Endodermal cell (in vitro differentiated cells): ENCODE results near the gene LTF. TPM values are rescaled to one million over a fixed set of nuclear protein-coding genes. Genes with fewer than 3 reads are reported as not detected.

Experiments
- DNase-seq: peaks from one replicate; pipeline ENCODE4 v3.0.0-alpha.2; 2017
- H3K27ac ChIP-seq: 2 replicates; pipeline ENCODE4 v1.5.1; 2013; ENCODE audit warnings: mild to moderate bottlenecking, low read depth, low read length, moderate library complexity
- H3K27me3 ChIP-seq: 2 replicates; pipeline ENCODE4 v1.6.1; 2013; ENCODE audit warnings: mild to moderate bottlenecking, low read length, moderate library complexity; ENCODE audit not compliant: insufficient read depth, control insufficient read depth, poor library complexity, severe bottlenecking
- H3K36me3 ChIP-seq: 2 replicates; pipeline ENCODE4 v1.7.0; 2013; ENCODE audit warnings: mild to moderate bottlenecking, low read length, moderate library complexity; ENCODE audit not compliant: control insufficient read depth, insufficient read depth
- H3K4me1 ChIP-seq: one replicate; pipeline ENCODE4 v1.7.0; 2013; ENCODE audit warnings: low read length; ENCODE audit not compliant: control insufficient read depth, insufficient read depth
- H3K4me3 ChIP-seq: 2 replicates; pipeline ENCODE4 v1.5.1; 2013; ENCODE audit warnings: mild to moderate bottlenecking, low read length, moderate library complexity
- H3K9ac ChIP-seq: 2 replicates; pipeline ENCODE4 v1.6.1; 2013; ENCODE audit warnings: mild to moderate bottlenecking, low read length, moderate library complexity; ENCODE audit not compliant: poor library complexity, severe bottlenecking; ENCODE audit errors: extremely low read depth
- H3K9me3 ChIP-seq: 2 replicates; pipeline ENCODE4 v1.6.1; 2013; ENCODE audit warnings: mild to moderate bottlenecking, low read length, moderate library complexity; ENCODE audit not compliant: control insufficient read depth
- H3K27ac Mint-ChIP-seq: 2 replicates; pipeline ENCODE4 v1.8.0; 2020; ENCODE audit warnings: mixed read lengths
- H3K27me3 Mint-ChIP-seq: 2 replicates; pipeline ENCODE4 v1.8.0; 2021; ENCODE audit warnings: mild to moderate bottlenecking, mixed read lengths; ENCODE audit not compliant: insufficient read depth
- H3K36me3 Mint-ChIP-seq: 2 replicates; pipeline ENCODE4 v1.8.0; 2020; ENCODE audit warnings: low read depth, mixed read lengths
- H3K4me1 Mint-ChIP-seq: 2 replicates; pipeline ENCODE4 v1.8.0; 2020; ENCODE audit warnings: mixed read lengths
- H3K4me3 Mint-ChIP-seq: 2 replicates; pipeline ENCODE4 v1.8.0; 2020; ENCODE audit warnings: mild to moderate bottlenecking, moderate library complexity, mixed read lengths
- H3K9me3 Mint-ChIP-seq: 2 replicates; pipeline ENCODE4 v1.8.0; 2020; ENCODE audit warnings: mild to moderate bottlenecking, mixed read lengths
- WGBS, 2 experiments: methylation state at CpG; one replicate each; pipeline versions ENCODE4 v1.1.5 to v1.1.7; 2013; ENCODE audit warnings: missing lambda C conversion rate in 2 of 2, mixed read lengths in 1 of 2; ENCODE audit not compliant: insufficient coverage in 1 of 2, insufficient read length in 1 of 2; 5-methylcytosine and 5-hydroxymethylcytosine counted together
- total RNA-seq, 2 donors: library from RNA; stranded (reverse); fragmentation: NEBNext Ultra II Directional in 1 of 2; extraction: Animal tissue kit (Norgen Biotek cat#: 25700) in 1 of 2; gene quantifications; 2 replicates in 1 of 2; 3 replicates in 1 of 2; pipeline ENCODE4 v1.2.1, GENCODE V29; 2021
- TF ChIP-seq, protein P1 (sequence below): fragments of 200-600 bp; sonication (generic); conservative IDR thresholded peaks from 2 replicates; pipeline ENCODE4 v1.5.0; 2021; ENCODE audit warnings: antibody characterized with exemption, mild to moderate bottlenecking

Gene LTF
- total RNA-seq, 2 donors from 2014 or later, result 0.24 to 0.31 TPM

DNA sequence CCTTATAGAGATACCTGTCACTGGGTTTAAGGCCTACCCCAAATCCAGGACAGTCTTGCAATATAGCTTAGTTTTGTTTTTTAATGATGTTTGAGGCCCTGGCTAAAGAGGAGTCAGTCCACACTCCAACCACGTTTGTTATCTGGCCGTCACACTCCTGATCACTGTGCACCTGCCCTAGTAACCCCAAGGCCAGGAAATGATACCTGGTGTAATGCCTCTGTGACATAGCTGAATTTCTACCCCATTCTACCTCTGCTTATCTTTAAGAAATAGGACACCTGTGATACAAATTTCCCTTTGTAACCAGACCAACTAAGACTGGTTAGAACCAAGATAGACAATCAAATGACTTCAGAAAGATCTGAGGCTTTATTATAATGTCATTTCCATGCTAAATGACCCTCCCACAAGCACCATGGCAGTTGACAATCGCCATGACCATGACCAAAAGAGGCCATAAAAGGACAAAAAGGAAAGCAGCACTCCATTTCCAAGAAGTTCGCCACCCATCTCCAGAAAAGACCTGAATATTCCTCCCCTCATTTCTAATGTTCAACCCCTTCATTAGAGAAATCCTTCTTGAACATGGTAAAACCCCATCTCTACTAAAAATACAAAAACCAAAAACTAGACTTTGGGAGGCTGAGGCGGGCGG lies 28.3 kb upstream of the LTF start:
- H3K27ac ChIP-seq, result no peak overlapping the region
- TF ChIP-seq, protein P1, sequence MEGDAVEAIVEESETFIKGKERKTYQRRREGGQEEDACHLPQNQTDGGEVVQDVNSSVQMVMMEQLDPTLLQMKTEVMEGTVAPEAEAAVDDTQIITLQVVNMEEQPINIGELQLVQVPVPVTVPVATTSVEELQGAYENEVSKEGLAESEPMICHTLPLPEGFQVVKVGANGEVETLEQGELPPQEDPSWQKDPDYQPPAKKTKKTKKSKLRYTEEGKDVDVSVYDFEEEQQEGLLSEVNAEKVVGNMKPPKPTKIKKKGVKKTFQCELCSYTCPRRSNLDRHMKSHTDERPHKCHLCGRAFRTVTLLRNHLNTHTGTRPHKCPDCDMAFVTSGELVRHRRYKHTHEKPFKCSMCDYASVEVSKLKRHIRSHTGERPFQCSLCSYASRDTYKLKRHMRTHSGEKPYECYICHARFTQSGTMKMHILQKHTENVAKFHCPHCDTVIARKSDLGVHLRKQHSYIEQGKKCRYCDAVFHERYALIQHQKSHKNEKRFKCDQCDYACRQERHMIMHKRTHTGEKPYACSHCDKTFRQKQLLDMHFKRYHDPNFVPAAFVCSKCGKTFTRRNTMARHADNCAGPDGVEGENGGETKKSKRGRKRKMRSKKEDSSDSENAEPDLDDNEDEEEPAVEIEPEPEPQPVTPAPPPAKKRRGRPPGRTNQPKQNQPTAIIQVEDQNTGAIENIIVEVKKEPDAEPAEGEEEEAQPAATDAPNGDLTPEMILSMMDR, result no peak
- Mint-ChIP-seq H3K9me3 (peaks cover 16% of the 10 kb centered on the region), H3K27me3 (peaks cover 3% of the 10 kb centered on the region), H3K36me3 (peaks cover 4% of the 10 kb centered on the region), H3K4me1 (peaks cover 17% of the 10 kb centered on the region), H3K27ac (no peak overlapping the region), H3K4me3 (no peak overlapping the region)
- no peaks in the 10 kb centered on the region for H3K9me3 ChIP-seq
- H3K27me3 ChIP-seq, result no peaks in the 10 kb centered on the region
- DNase-seq, result no peak
- H3K9ac ChIP-seq, result no peak overlapping the region
- H3K36me3 ChIP-seq, result no peaks in the 10 kb centered on the region
- no peak overlapping the region for H3K4me3 ChIP-seq
- 90 to 92% methylated on average over 6 of the region's 6 CpGs for WGBS, 2 experiments
- no peaks in the 10 kb centered on the region for H3K4me1 ChIP-seq

DNA sequence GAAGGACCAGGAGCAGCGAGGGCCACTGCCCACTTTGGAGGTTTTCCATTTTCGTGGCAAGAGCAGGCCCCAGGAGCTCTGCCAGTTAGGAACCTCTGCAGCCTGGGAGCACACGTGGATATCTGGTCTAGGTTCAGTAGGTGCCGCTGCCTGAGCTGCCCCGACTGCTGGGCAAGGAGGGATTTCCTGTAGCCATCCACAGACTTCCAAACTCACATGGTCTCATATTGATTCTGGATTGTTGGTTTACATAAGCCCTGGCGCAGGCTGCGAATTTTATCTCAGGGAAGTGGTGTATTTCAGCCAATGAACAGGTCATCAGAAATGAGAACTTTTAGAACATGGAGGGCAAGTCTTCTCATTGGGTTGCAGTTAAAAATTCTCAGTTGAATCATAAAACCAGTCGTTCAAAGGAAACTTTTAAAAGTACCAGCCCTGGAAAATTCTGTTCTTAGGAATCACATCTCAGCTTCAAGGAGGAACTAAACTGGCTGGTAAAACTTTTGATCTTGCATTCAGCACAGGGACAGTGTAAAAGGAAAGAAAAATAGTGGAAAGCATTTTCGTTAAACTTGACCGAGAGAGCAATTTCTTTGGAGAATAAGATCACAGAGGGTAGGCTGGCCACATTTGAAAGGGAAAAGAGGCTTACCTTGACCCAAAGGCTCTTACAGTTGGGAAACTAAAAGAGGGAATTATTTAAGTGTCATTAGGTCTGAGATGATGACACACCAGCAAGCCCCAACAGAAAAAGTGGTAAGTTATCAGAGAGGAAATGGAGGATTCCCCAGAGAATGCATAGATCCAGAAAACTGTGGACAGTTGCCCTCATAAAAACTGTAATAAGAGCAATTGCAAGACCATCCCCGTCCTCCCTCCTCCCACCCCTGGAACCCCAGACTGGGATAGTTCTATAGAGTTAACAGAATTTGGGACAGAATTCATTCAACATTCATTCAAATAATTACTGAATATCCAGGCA lies 26.7 kb upstream of the LTF start:
- 90 to 94% methylated on average over 5 to 11 of the region's 11 CpGs for WGBS, 2 experiments
- Histone ChIP-seq H3K36me3 (no peaks in the 10 kb centered on the region), H3K27me3 (no peaks in the 10 kb centered on the region), H3K27ac (no peak overlapping the region), H3K9ac (no peak overlapping the region), H3K9me3 (no peaks in the 10 kb centered on the region), H3K4me3 (no peak overlapping the region), H3K4me1 (no peaks in the 10 kb centered on the region)
- Mint-ChIP-seq H3K27me3 (peaks cover 3% of the 10 kb centered on the region), H3K27ac (no peak overlapping the region), H3K4me3 (no peak overlapping the region), H3K9me3 (peaks cover 16% of the 10 kb centered on the region), H3K4me1 (peaks cover 15% of the 10 kb centered on the region), H3K36me3 (peaks cover 4% of the 10 kb centered on the region)
- TF ChIP-seq, protein P1, result no peak
- peak; percentile 22 for DNase-seq

DNA sequence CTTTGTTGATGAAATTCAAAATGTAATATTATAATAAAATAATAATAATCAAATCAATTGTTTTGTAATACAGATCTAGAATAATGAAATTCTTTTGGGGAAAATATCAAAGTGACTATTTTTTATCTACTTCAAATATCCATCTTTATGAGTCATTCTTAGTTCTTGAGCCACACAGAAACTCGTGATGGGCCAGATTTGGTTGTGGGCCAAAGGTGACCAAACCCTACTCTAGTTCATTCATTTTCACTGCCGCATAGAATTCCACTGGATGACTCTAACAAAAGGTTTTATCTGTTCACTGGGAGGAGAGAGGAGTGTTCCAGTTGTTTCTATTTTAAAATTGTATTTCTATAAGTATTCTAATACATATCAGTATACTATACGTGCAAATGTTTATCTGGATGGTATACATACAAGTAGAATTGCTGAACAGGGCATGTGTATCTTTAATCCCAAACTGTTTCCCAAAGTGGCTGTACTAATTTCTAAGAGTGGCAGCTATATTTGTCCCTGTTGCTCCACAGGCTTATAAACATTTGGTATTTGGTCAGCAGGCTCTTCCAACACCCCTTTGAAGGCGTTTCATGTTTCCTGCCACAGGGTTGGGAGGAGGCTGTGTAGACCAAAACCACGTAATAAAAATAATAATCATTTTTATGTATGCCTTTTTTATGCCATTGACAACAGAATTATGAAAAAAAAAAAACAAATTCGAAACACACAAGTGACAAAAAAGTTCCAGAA lies 25.8 kb upstream of the LTF start:
- H3K36me3 Mint-ChIP-seq, result peaks cover 4% of the 10 kb centered on the region
- DNase-seq, result no peak
- 87% methylated on average over 6 of the region's 6 CpGs; no CpG with 5 or more reads in 1 of the 2 experiments for WGBS, 2 experiments
- H3K4me3 Mint-ChIP-seq, result no peak overlapping the region
- peaks cover 16% of the 10 kb centered on the region for H3K4me1 Mint-ChIP-seq
- Histone ChIP-seq H3K9ac (no peak overlapping the region), H3K27me3 (no peaks in the 10 kb centered on the region), H3K9me3 (no peaks in the 10 kb centered on the region), H3K36me3 (no peaks in the 10 kb centered on the region), H3K4me1 (peaks cover 1% of the 10 kb centered on the region), H3K27ac (no peak overlapping the region), H3K4me3 (no peak overlapping the region)
- TF ChIP-seq, protein P1, result no peak
- no peak overlapping the region for H3K27ac Mint-ChIP-seq
- H3K27me3 Mint-ChIP-seq, result peaks cover 3% of the 10 kb centered on the region
- peaks cover 16% of the 10 kb centered on the region for H3K9me3 Mint-ChIP-seq
